Measurements from ENCODE around the gene LAGE3.

LAGE3 gene

DNA sequence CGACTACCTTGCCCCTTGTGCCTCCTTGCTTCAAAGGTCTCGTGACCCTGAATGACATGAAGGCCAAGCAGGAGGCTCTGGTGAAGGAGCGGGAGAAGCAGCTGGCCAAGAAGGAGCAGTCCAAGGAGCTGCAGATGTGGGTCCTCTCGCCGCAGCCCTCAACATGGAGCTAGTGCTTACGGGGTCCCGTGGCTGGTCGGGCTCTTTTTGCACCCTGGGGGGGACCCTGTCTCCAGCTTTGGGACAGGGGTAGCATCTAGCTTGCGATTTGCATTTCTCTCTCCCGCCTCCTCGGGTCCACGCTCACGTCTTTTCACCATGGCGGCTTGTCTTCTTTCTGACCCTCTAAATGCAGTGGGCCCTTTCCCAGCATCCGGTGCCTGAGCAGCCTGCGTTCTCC, 33.3 kb downstream of the LAGE3 start:
- Histone ChIP-seq H3K4me1 (ENCODE audit: control insufficient read depth, insufficient read depth, low read length) (peaks cover 13% of the 10 kb centered on the region), H3K36me3 (ENCODE audit: control insufficient read depth, insufficient read depth, low read length, severe bottlenecking) (peaks cover 37% of the 10 kb centered on the region), H3K9me3 (ENCODE audit: control insufficient read depth, low read length) (no peaks in the 10 kb centered on the region), H3K9ac (ENCODE audit: low read length) (no peak overlapping the region), H3K4me3 (ENCODE audit: low read length) (peak overlapping the region; percentile 82), H3K27me3 (replicated peaks; ENCODE audit: control insufficient read depth, insufficient read depth, low read length) (no peaks in the 10 kb centered on the region)
- DNase-seq (ENCODE audit: low read depth): no peak

- DNase-seq (ENCODE audit: low read depth): no peak
- Histone ChIP-seq H3K27me3 (replicated peaks; ENCODE audit: control insufficient read depth, insufficient read depth, low read length) (no peaks in the 10 kb centered on the region), H3K36me3 (ENCODE audit: control insufficient read depth, insufficient read depth, low read length, severe bottlenecking) (peaks cover 27% of the 10 kb centered on the region), H3K9me3 (ENCODE audit: control insufficient read depth, low read length) (no peaks in the 10 kb centered on the region), H3K9ac (ENCODE audit: low read length) (peak overlapping the region; percentile 92), H3K4me1 (ENCODE audit: control insufficient read depth, insufficient read depth, low read length) (peaks cover 13% of the 10 kb centered on the region), H3K4me3 (ENCODE audit: low read length) (peak overlapping the region; percentile 82)
Measured at GRCh38 chrX:154444755-154445246, 34.3 kb downstream of the LAGE3 start.

DNA sequence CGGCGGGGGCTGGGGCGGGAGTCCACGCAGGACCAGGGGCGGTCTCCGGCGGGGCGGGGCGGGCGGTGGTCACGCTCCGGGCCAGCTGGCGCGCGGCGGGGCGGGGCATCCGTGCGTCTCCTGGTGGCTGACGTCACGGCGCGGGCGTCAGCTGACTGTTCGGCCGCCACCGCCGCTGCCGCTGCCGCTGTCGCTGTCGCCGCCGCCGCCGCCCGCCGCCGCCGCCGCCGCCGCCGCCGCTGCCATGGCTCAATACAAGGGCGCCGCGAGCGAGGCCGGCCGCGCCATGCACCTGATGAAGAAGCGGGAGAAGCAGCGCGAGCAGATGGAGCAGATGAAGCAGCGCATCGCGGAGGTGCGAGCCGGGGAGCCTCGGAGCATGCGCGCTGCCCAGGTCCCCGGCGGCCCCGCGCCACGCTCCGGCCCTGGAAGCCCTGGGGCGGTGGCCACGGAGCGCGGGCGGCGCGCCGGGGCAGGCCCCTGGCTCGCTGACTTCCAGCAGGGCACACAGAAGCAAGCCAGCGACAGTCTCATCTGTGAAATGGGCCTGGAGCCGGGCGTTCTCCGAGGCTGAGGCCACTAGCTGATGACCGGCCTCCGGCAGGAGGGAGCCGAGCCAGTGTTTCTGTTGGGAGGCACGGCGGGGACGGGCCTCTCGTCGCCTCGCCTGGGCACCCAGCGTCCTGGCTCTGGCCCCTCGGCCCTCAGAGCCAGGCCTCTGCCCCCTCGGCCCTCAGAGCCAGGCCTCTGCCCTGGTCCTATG, 34.9 kb downstream of the LAGE3 start, which contains the start of gene FAM50A:
TSS of gene FAM50A (plus strand) at position 150 of the 763 bp plus-strand sequence. CDS start at position 245, 95 bp downstream.
- peak; percentile 89 for DNase-seq (ENCODE audit: low read depth)
- H3K27me3 ChIP-seq (replicated peaks; ENCODE audit: control insufficient read depth, insufficient read depth, low read length): no peaks in the 10 kb centered on the region
- H3K36me3 ChIP-seq (ENCODE audit: control insufficient read depth, insufficient read depth, low read length, severe bottlenecking): peaks cover 22% of the 10 kb centered on the region

DNA sequence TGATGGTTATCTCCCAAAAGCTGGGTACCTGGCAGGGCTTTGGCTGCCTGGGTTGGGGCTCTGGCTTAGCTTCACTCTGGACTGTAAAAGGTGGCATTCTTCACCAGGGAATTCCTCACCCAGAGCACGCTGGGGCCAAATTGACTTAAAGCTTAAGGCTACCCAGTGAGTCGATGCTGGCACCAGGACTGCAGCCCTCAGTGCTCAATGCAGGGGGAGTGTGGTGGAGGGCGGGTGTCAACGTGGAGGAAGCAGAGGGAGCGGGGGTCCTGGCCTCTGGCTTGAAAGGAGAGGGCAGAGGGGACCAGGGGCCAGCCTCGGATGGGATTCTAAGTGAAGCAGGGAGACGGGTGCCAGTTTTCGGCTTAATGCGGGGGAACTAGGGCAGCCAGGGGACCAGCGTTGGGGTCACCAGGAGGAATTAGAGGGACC, 35.6 kb downstream of the LAGE3 start:
- Histone ChIP-seq H3K4me1 (ENCODE audit: control insufficient read depth, insufficient read depth, low read length) (peaks cover 13% of the 10 kb centered on the region), H3K4me3 (ENCODE audit: low read length) (peak overlapping the region; percentile 54), H3K9ac (ENCODE audit: low read length) (peak overlapping the region; percentile 80), H3K36me3 (ENCODE audit: control insufficient read depth, insufficient read depth, low read length, severe bottlenecking) (peaks cover 15% of the 10 kb centered on the region), H3K9me3 (ENCODE audit: control insufficient read depth, low read length) (no peaks in the 10 kb centered on the region), H3K27me3 (replicated peaks; ENCODE audit: control insufficient read depth, insufficient read depth, low read length) (no peaks in the 10 kb centered on the region)
- peak; percentile 11 for DNase-seq (ENCODE audit: low read depth)

More for the DNA sequence above, 34.9 kb downstream of the LAGE3 start, which contains the start of gene FAM50A:
- Histone ChIP-seq H3K4me1 (ENCODE audit: control insufficient read depth, insufficient read depth, low read length) (peaks cover 13% of the 10 kb centered on the region), H3K4me3 (ENCODE audit: low read length) (peak within 1 kb of the TSS; percentile 82), H3K9ac (ENCODE audit: low read length) (peak within 1 kb of the TSS; percentile 92), H3K9me3 (ENCODE audit: control insufficient read depth, low read length) (no peaks in the 10 kb centered on the region)

DNA sequence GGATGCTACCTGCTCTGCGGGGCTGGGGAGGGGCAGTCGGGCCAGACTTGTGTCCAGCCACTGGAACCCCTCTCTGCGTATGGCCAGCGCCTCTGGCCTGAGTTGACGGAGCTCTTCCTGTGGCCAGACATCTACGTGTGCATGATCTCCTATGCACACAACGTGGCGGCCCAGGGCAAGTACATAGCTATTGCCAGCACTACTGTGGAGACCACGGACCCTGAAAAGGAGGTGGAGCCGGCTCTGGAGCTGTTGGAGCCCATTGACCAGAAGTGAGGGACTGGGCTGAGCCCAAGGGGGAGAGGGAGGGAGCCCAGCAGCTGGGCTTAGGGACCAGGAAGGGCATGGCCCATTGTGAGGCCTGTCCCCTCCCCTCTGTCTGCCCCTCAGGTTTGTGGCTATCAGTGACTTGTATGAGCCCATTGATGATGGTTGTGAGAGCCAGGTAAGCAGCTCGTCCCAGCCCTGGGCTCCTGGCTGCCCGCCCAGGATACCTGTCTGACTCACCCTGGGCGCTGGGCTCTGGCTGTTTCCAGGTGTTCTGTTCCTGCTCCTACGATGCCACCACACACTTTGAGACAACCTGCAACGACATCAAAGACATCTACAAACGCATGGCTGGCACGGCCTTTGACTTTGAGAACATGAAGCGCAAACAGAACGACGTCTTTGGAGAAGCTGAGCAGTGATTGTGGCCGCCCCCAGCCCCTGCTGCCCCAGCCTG, 36.9 kb downstream of the LAGE3 start:
- no peak for DNase-seq (ENCODE audit: low read depth)
- H3K9ac ChIP-seq (ENCODE audit: low read length): no peak overlapping the region
- H3K27me3 ChIP-seq (replicated peaks; ENCODE audit: control insufficient read depth, insufficient read depth, low read length): no peaks in the 10 kb centered on the region
- H3K36me3 ChIP-seq (ENCODE audit: control insufficient read depth, insufficient read depth, low read length, severe bottlenecking): peaks cover 10% of the 10 kb centered on the region
- peaks cover 13% of the 10 kb centered on the region for H3K4me1 ChIP-seq (ENCODE audit: control insufficient read depth, insufficient read depth, low read length)
- H3K4me3 ChIP-seq (ENCODE audit: low read length): no peak overlapping the region
- H3K9me3 ChIP-seq (ENCODE audit: control insufficient read depth, low read length): no peaks in the 10 kb centered on the region

GRCh38 chrX:154441564-154441963, 37.5 kb downstream of the LAGE3 start:
- H3K9me3 ChIP-seq (ENCODE audit: control insufficient read depth, low read length): no peaks in the 10 kb centered on the region
- H3K36me3 ChIP-seq (ENCODE audit: control insufficient read depth, insufficient read depth, low read length, severe bottlenecking): peaks cover 10% of the 10 kb centered on the region
- H3K27me3 ChIP-seq (replicated peaks; ENCODE audit: control insufficient read depth, insufficient read depth, low read length): no peaks in the 10 kb centered on the region
- no peak for DNase-seq (ENCODE audit: low read depth)
- no peak overlapping the region for H3K9ac ChIP-seq (ENCODE audit: low read length)
- H3K4me1 ChIP-seq (ENCODE audit: control insufficient read depth, insufficient read depth, low read length): peaks cover 13% of the 10 kb centered on the region
- no peak overlapping the region for H3K4me3 ChIP-seq (ENCODE audit: low read length)

DNA sequence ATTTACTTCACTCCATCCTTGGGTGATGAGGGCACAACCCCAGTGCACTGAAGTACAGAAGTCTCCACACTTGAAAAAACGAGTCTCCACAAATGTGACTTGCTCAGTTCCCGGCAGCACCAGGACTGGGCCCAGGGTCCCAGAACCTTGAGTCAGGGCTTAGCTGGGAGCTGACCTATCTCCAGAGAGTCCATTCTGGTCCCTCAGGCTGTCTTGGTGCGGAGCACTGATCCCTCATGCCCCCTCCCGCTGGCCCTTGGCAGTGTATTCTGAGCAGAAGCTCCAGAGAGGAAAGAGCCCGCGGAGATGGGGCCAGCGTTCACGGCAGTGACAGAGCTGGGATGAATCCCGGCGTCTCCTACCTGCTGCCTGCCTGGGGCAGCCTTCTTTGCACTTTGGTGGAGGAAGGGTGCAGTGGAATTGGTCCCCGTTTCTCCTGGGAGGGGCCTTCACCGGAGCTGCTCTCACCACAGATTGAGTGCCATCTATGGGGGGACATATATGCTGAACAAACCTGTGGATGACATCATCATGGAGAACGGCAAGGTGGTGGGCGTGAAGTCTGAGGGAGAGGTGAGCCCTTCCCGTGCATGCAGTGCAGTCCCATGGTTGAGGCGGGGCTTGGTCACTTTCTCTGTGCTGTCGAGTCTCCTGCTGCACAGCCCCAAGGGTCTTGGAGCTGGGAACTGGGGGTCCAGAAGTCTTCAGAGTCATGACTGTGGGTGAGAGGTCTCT, 38.3 kb downstream of the LAGE3 start:
- Histone ChIP-seq H3K9ac (ENCODE audit: low read length) (no peak overlapping the region), H3K4me1 (ENCODE audit: control insufficient read depth, insufficient read depth, low read length) (peaks cover 11% of the 10 kb centered on the region), H3K4me3 (ENCODE audit: low read length) (no peak overlapping the region), H3K9me3 (ENCODE audit: control insufficient read depth, low read length) (no peaks in the 10 kb centered on the region), H3K36me3 (ENCODE audit: control insufficient read depth, insufficient read depth, low read length, severe bottlenecking) (peaks cover 6% of the 10 kb centered on the region), H3K27me3 (replicated peaks; ENCODE audit: control insufficient read depth, insufficient read depth, low read length) (no peaks in the 10 kb centered on the region)
- DNase-seq (ENCODE audit: low read depth): no peak

DNA sequence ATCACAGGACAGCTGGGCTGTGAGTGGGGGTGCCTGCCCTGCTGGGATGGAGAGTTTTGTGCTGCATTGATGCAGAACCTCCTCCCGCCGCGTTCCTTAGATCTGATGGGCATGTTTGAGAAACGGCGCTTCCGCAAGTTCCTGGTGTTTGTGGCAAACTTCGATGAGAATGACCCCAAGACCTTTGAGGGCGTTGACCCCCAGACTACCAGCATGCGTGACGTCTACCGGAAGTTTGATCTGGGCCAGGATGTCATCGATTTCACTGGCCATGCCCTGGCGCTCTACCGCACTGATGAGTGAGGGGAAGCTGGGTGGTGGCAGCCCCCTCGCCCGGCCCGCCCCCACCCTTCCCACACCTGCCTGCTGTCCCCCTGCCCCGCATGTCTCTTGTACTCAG, 39.2 kb downstream of the LAGE3 start:
- peaks cover 15% of the 10 kb centered on the region for H3K36me3 ChIP-seq (ENCODE audit: control insufficient read depth, insufficient read depth, low read length, severe bottlenecking)
- no peak overlapping the region for H3K9ac ChIP-seq (ENCODE audit: low read length)
- no peak overlapping the region for H3K4me3 ChIP-seq (ENCODE audit: low read length)
- H3K9me3 ChIP-seq (ENCODE audit: control insufficient read depth, low read length): no peaks in the 10 kb centered on the region
- no peak for DNase-seq (ENCODE audit: low read depth)
- H3K4me1 ChIP-seq (ENCODE audit: control insufficient read depth, insufficient read depth, low read length): peaks cover 1% of the 10 kb centered on the region
- H3K27me3 ChIP-seq (replicated peaks; ENCODE audit: control insufficient read depth, insufficient read depth, low read length): no peaks in the 10 kb centered on the region

DNA sequence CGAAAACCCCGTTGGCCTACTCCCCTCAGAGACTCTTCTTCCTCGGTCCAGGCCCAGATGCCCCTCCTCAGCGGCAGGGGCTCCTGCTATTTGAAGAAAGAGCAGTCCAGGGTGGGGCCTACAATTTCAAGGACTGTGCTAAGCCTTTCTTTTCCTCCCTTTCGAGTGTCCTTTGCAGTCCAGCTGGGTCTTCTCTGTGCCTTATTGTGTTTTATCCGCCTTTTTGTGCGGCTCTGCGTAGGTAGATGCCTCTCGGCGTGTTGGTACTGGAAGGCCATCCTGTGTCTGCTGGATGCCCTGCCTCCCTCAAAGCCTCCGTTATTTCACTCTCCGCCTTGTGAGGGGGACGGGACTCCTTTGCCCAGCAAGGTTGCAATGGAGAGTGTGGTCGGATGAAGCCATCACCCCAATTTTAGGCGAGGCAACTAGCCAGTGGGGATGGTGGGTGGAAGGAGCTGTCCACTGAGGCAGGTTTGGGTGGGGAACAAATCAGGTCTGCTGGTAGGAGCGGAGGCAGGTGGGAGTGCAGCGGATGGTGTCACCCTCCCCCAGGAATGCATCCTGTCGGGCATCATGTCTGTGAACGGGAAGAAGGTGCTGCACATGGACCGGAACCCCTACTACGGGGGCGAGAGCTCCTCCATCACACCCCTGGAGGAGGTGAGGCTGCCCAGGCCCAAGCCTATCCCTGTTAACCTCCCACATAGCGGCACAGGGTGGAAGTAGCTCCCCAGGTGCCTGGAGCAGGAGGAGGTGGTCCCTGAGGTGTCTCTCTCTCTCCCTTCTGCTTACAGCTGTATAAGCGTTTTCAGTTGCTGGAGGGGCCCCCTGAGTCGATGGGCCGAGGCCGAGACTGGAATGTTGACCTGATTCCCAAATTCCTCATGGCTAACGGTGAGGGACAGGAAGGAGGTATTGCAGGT, 40.8 kb downstream of the LAGE3 start:
- Histone ChIP-seq H3K9me3 (ENCODE audit: control insufficient read depth, low read length) (no peaks in the 10 kb centered on the region), H3K9ac (ENCODE audit: low read length) (peak overlapping the region; percentile 77), H3K4me3 (ENCODE audit: low read length) (peak overlapping the region; percentile 77), H3K36me3 (ENCODE audit: control insufficient read depth, insufficient read depth, low read length, severe bottlenecking) (peaks cover 31% of the 10 kb centered on the region), H3K27me3 (replicated peaks; ENCODE audit: control insufficient read depth, insufficient read depth, low read length) (no peaks in the 10 kb centered on the region), H3K4me1 (ENCODE audit: control insufficient read depth, insufficient read depth, low read length) (no peaks in the 10 kb centered on the region)
- peak; percentile 30 for DNase-seq (ENCODE audit: low read depth)

DNA sequence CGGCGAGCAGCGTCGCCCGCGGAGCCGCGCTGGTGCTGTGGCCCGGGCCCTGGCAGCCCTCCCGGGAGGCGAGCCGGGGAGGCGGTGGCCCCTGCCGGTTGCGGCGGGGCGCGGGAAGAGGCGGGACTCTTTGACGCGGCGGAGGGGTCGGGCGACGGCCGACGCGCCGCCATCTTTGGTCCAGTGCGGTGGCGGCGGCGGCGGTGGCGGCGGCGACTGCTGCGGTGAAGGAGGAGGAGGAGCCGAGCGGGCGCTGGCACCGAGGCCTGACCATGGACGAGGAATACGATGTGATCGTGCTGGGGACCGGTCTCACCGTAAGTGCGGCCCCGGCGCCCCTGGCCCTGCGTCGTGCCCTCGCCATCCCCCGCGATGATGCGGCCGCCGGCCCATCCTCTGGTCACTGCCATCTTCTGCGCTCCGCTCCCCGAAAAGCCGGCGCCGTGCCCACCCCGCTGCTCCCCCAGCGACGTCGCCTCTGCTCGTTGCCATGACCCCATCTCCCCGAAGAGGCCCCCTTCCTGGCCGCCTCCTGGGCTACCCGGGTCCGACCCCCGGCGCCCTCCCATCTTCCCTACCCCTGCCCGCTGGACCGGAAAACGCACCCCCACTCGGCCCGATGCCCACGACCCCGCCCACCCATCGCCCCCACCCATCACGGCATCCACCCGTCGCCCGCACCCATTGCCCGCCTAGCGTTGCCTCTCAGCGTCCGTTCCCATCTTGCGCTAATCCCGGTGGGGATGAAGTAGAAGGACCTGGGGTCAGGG, 41.9 kb downstream of the LAGE3 start, which contains the start of gene GDI1:
TSS of gene GDI1 (plus strand) at position 172 of the 770 bp plus-strand sequence. CDS start at position 273, 101 bp downstream.
- Histone ChIP-seq H3K9me3 (ENCODE audit: control insufficient read depth, low read length) (no peaks in the 10 kb centered on the region), H3K9ac (ENCODE audit: low read length) (peak within 1 kb of the TSS; percentile 77), H3K27me3 (replicated peaks; ENCODE audit: control insufficient read depth, insufficient read depth, low read length) (no peaks in the 10 kb centered on the region), H3K36me3 (ENCODE audit: control insufficient read depth, insufficient read depth, low read length, severe bottlenecking) (peaks cover 30% of the 10 kb centered on the region), H3K4me1 (ENCODE audit: control insufficient read depth, insufficient read depth, low read length) (no peaks in the 10 kb centered on the region), H3K4me3 (ENCODE audit: low read length) (peak within 1 kb of the TSS; percentile 77)
- peak; percentile 69 for DNase-seq (ENCODE audit: low read depth)

All from adipocyte (in vitro differentiated cells).